SK-N-MC (cell line): Measurements from ENCODE around the gene GPR137C.

Experiments used
- EZH2 ChIP-seq: fragments of 200-600 bp; sonication (generic); IDR thresholded peaks from one replicate; pipeline ENCODE4 v1.6.1; 2017; ENCODE audit warnings: antibody characterized with exemption
- POLR2AphosphoS5 ChIP-seq: IDR thresholded peaks from 2 replicates; pipeline ENCODE4 v1.6.1; 2012; ENCODE audit warnings: mild to moderate bottlenecking, low read depth, low read length, borderline replicate concordance

DNA sequence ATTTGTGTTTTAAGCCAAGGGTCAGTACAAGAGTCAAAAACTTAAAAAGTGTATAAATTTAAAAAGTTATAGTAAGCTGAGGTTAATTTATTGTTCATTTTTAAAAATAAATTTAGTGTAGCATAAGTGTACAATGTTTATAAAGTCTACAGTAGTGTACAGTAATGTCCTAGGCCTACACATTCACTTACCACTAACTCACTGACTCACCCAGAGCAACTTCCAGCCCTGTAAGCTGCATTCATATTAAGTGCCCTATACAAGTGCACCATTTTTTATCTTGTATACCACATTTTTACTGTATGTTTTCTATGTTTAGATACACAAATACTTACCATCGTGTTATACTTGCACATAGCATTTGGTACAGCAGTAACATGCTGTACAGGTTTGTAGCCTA is 37.7 kb downstream of the GPR137C start:
- TF ChIP-seq EZH2 (no peak), POLR2AphosphoS5 (no peak)
